PC-9 (cell line): ENCODE data around the gene KIF5C. TPM values are rescaled to one million over a fixed set of nuclear protein-coding genes. Genes with fewer than 3 reads are reported as not detected.

ENCODE experiments used
- BruUV-seq: library from RNA; stranded (reverse); fragments of 400-500 nt; replicated peaks from 2 replicates; lab custom pipeline; 2021; lab: Mats Ljungman, UMichigan
- CTCF ChIA-PET: fragments of 300-600 bp; sonication (Branson Sonifier 250); formaldehyde crosslinking; loops from one replicate; lab custom pipeline; 2022; ENCODE audit warnings: antibody characterized with exemption; lab: Charles Lee
- POLR2A ChIA-PET: fragments of 300-600 bp; sonication (Branson Sonifier 250); formaldehyde crosslinking; loops from one replicate; lab custom pipeline; 2022; ENCODE audit warnings: antibody characterized with exemption; ENCODE audit not compliant: unreplicated experiment; lab: Charles Lee
- DNase-seq, 2 experiments: peaks; one replicate each; pipeline versions ENCODE4 v3.0.0 to v3.0.0-alpha.2; 2015 to 2022; ENCODE audit warnings: mixed read lengths in 1 of 2
- H2AFZ ChIP-seq: fragments of 200-600 bp; sonication (generic); 2 replicates; pipeline ENCODE4 v1.8.1; 2017; ENCODE audit warnings: antibody characterized with exemption
- H3F3A ChIP-seq: fragments of 200-600 bp; sonication (generic); 2 replicates; pipeline ENCODE4 v1.8.1; 2017; ENCODE audit warnings: antibody characterized with exemption, mild to moderate bottlenecking, low read depth; ENCODE audit not compliant: insufficient read depth
- H3K27ac ChIP-seq: fragments of 200-600 bp; sonication (generic); 2 replicates; pipeline ENCODE4 v1.6.1; 2016; ENCODE audit warnings: mixed run types
- H3K27me3 ChIP-seq: fragments of 200-600 bp; sonication (generic); 2 replicates; pipeline ENCODE4 v1.6.1; 2016; ENCODE audit warnings: low read depth, mixed run types; ENCODE audit not compliant: insufficient read depth
- H3K36me3 ChIP-seq: fragments of 200-600 bp; sonication (generic); 2 replicates; pipeline ENCODE4 v1.6.1; 2016; ENCODE audit warnings: low read depth, mixed run types
- H3K4me1 ChIP-seq: fragments of 200-600 bp; sonication (generic); replicated peaks from 2 replicates; pipeline ENCODE4 v1.6.1; 2016; ENCODE audit warnings: mixed run types; ENCODE audit not compliant: insufficient read depth
- H3K4me2 ChIP-seq: fragments of 200-600 bp; sonication (generic); 2 replicates; pipeline ENCODE4 v1.6.1; 2017; ENCODE audit warnings: mixed run types
- H3K4me3 ChIP-seq: fragments of 200-600 bp; sonication (generic); 2 replicates; pipeline ENCODE4 v1.6.1; 2016; ENCODE audit warnings: mixed run types
- H3K79me2 ChIP-seq: fragments of 200-600 bp; sonication (generic); 2 replicates; pipeline ENCODE4 v1.6.1; 2017; ENCODE audit warnings: low read depth, mixed run types
- H3K9me2 ChIP-seq: fragments of 200-600 bp; sonication (generic); 2 replicates; pipeline ENCODE4 v1.8.1; 2017; ENCODE audit warnings: mild to moderate bottlenecking; ENCODE audit not compliant: insufficient read depth
- H3K9me3 ChIP-seq: fragments of 200-600 bp; sonication (generic); 2 replicates; pipeline ENCODE4 v1.8.1; 2016; ENCODE audit warnings: low read depth; ENCODE audit not compliant: insufficient read depth
- H4K20me1 ChIP-seq: fragments of 200-600 bp; sonication (generic); 2 replicates; pipeline ENCODE4 v1.8.1; 2017; ENCODE audit not compliant: insufficient read depth
- EZH2 ChIP-seq: fragments of 200-600 bp; sonication (generic); IDR thresholded peaks from 2 replicates; pipeline ENCODE4 v1.8.0; 2017; ENCODE audit warnings: antibody characterized with exemption, low read depth
- intact Hi-C: fragments of 100-400 bp; cut with micrococcal nuclease; formaldehyde crosslinking; loops from one replicate; pipeline ENCODE4 v1.10.0; 2022; ENCODE audit not compliant: unreplicated experiment
- total RNA-seq: library from RNA; stranded (reverse); gene quantifications from 2 replicates; pipeline ENCODE4 v1.2.3, GENCODE V29; 2021
- TF ChIP-seq, protein P1 (sequence below): fragments of 200-600 bp; sonication (generic); conservative IDR thresholded peaks from 2 replicates; pipeline ENCODE4 v1.6.1; 2017; ENCODE audit warnings: mixed run types, antibody characterized with exemption, mild to moderate bottlenecking, moderate library complexity

The KIF5C gene
- total RNA-seq, 1 experiment from 2014 or later, result 0.07 TPM

DNA sequence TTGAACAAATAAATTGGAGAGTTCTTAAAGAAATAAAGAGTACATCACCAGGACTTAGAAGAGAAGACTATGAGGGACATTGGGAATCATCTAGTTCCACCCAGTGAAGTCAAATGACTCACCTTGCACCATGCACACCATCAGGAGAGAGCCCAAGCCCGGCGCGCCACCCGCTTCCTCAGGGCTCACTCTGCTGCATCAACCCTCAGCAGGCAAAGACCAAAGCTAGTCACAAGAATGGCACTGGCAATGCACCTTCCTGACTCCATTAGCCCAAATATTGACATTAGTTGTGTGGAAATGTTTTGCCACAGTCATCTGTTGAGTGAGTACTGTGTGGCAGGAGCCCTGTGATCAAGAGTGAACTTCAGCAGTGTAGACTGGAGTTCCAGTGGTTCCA is 156.4 kb downstream of the KIF5C start:
- Histone ChIP-seq H3K9me2 (no peaks in the 10 kb centered on the region), H4K20me1 (no peaks in the 10 kb centered on the region), H3K4me2 (no peak overlapping the region), H3F3A (no peaks in the 10 kb centered on the region), H3K27me3 (no peaks in the 10 kb centered on the region), H3K79me2 (no peaks in the 10 kb centered on the region), H2AFZ (no peak overlapping the region), H3K9me3 (no peaks in the 10 kb centered on the region), H3K4me1 (peaks cover 10% of the 10 kb centered on the region), H3K27ac (no peak overlapping the region), H3K36me3 (no peaks in the 10 kb centered on the region), H3K4me3 (no peak overlapping the region)
- DNase-seq, result no peak
- POLR2A ChIA-PET, result interaction anchor here (0.5 kb wide), 1 partner anchor 1655 kb away, joined by 3 read pairs; no protein-coding TSS in a partner anchor
- TF ChIP-seq EZH2, result no peak
- TF ChIP-seq, protein P1, sequence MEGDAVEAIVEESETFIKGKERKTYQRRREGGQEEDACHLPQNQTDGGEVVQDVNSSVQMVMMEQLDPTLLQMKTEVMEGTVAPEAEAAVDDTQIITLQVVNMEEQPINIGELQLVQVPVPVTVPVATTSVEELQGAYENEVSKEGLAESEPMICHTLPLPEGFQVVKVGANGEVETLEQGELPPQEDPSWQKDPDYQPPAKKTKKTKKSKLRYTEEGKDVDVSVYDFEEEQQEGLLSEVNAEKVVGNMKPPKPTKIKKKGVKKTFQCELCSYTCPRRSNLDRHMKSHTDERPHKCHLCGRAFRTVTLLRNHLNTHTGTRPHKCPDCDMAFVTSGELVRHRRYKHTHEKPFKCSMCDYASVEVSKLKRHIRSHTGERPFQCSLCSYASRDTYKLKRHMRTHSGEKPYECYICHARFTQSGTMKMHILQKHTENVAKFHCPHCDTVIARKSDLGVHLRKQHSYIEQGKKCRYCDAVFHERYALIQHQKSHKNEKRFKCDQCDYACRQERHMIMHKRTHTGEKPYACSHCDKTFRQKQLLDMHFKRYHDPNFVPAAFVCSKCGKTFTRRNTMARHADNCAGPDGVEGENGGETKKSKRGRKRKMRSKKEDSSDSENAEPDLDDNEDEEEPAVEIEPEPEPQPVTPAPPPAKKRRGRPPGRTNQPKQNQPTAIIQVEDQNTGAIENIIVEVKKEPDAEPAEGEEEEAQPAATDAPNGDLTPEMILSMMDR, result no peak
- no TSS peak for BruUV-seq
- CTCF ChIA-PET, result no interaction called here
- intact Hi-C loops, result no loop called here

DNA sequence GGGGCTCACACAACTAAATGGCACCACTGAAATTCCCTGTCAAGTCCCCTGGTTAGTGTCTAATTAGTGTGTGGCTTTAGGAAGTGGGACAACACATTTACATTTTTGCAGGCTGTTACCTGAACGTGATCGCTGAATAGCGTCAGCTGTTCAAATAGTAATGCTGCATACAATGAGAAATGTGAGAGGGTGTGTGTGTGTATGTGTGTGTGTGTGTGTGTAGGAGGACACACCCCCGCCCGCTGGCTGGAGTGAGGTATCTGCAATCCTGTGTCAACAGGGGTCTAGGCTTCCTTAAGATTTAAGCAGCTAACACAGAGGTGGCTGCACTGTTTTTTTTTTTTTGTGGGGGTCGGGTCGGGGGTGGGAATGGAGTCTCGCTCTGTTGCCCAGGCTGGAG is 158.7 kb downstream of the KIF5C start:
- intact Hi-C loops, result no loop called here
- Histone ChIP-seq H3F3A (no peaks in the 10 kb centered on the region), H3K79me2 (no peaks in the 10 kb centered on the region), H3K27ac (no peak overlapping the region), H3K4me3 (no peak overlapping the region), H3K36me3 (no peaks in the 10 kb centered on the region), H3K9me2 (no peaks in the 10 kb centered on the region), H3K4me1 (no peaks in the 10 kb centered on the region; the same call in 1 of the 2 replicates), H2AFZ (no peak overlapping the region), H3K27me3 (no peaks in the 10 kb centered on the region), H3K9me3 (no peaks in the 10 kb centered on the region), H4K20me1 (no peaks in the 10 kb centered on the region), H3K4me2 (no peak overlapping the region)
- DNase-seq, result no peak
- POLR2A ChIA-PET, result no interaction called here
- CTCF ChIA-PET, result no interaction called here
- TF ChIP-seq EZH2, result no peak
- TF ChIP-seq, protein P1, result no peak
- no TSS peak for BruUV-seq

DNA sequence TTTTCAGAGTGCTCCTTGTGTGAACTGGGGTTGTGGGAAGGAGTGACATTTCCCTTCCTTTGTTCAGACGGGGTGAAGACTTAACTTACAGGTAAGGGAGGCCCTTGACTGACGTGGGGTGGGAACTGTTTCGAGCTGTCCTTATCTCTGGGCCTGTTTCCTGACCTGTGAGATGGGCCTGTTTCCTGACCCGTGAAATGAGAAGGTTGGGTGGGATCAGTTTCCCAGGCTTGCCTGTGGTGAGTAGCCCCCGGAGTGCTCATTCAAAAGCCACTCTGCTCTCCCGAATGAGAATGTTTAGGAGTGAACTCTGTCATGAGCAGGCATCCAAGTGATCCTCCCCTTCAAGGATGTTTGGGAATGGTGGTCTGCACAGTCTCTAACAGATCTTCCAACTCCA is 159.4 kb downstream of the KIF5C start:
- TF ChIP-seq, protein P1, result no peak
- TF ChIP-seq EZH2, result no peak
- no peaks in the 10 kb centered on the region for H3K9me2 ChIP-seq
- no peaks in the 10 kb centered on the region for H3K27me3 ChIP-seq
- no peaks in the 10 kb centered on the region for H4K20me1 ChIP-seq
- no peaks in the 10 kb centered on the region; the same call in 1 of the 2 replicates for H3K4me1 ChIP-seq
- ChIA-PET POLR2A (no interaction called here), CTCF (no interaction called here)
- no peak for DNase-seq
- BruUV-seq, result no TSS peak
- no peaks in the 10 kb centered on the region for H3K36me3 ChIP-seq
- H3K9me3 ChIP-seq, result no peaks in the 10 kb centered on the region
- no peak overlapping the region for H3K27ac ChIP-seq
- H3K4me3 ChIP-seq, result no peak overlapping the region
- peaks cover 6% of the 10 kb centered on the region for H3K79me2 ChIP-seq
- H3K4me2 ChIP-seq, result no peak overlapping the region
- intact Hi-C loops, result no loop called here
- no peak overlapping the region for H2AFZ ChIP-seq
- H3F3A ChIP-seq, result no peaks in the 10 kb centered on the region
